Right atrium auricular region (tissue), 2 donors: Measurements from ENCODE around the gene ITGAX. TPM values are rescaled to one million over a fixed set of nuclear protein-coding genes. Genes with fewer than 3 reads are reported as not detected.

Experiments
- DNase-seq: peaks from one replicate; pipeline ENCODE4 v3.0.0-alpha.2; 2019; ENCODE audit warnings: low spot score
- H3K27ac ChIP-seq, 2 donors: fragments of 200-600 bp; sonication (generic); 1 replicate in 1 of 2; 2 replicates in 1 of 2; pipeline ENCODE4 v1.5.1; 2016 to 2019
- H3K27me3 ChIP-seq, 2 donors: fragments of 200-600 bp; sonication (generic); one replicate each; pipeline versions ENCODE4 v1.5.1 to v1.6.0; 2017 to 2019
- H3K36me3 ChIP-seq: fragments of 200-600 bp; sonication (generic); one replicate; pipeline ENCODE4 v1.5.1; 2016
- H3K4me1 ChIP-seq, 2 donors: fragments of 200-600 bp; sonication (generic); one replicate each; pipeline versions ENCODE4 v1.5.1 to v1.6.0; 2017 to 2019
- H3K4me3 ChIP-seq, 2 donors: fragments of 200-600 bp; sonication (generic); 1 replicate in 1 of 2; 2 replicates in 1 of 2; pipeline ENCODE4 v1.5.1; 2017 to 2019; ENCODE audit warnings: mild to moderate bottlenecking in 1 of 2, moderate library complexity in 1 of 2
- H3K9me3 ChIP-seq, 2 donors: fragments of 200-600 bp; sonication (generic); one replicate each; pipeline ENCODE4 v1.5.1; 2019
- CTCF ChIP-seq, 2 donors: fragments of 200-600 bp; sonication (generic); IDR thresholded peaks; one replicate each; pipeline ENCODE4 v1.5.1; 2019; ENCODE audit warnings: antibody characterized with exemption in 2 of 2
- total RNA-seq, 2 donors: library from RNA; depleted of rRNA; stranded (reverse); fragments of >200 nt; gene quantifications; one replicate each; pipeline ENCODE4 v1.1.0, GENCODE V29; 2016

The ITGAX gene
- total RNA-seq, 2 donors from 2014 or later: 0.78 to 2.6 TPM

- Histone ChIP-seq H3K4me1 (no peaks in the 10 kb centered on the region), H3K27me3 (no peaks in the 10 kb centered on the region), H3K9me3 (peaks cover 0 to 6% of the 10 kb centered on the region in 2 donors), H3K27ac (no peak overlapping the region), H3K36me3 (no peaks in the 10 kb centered on the region), H3K4me3 (no peak overlapping the region)
- TF ChIP-seq CTCF (IDR thresholded peaks at IDR 0.05): no peak
- no peak for DNase-seq
Observed at GRCh38 chr16:31375231-31375630, 20.3 kb downstream of the ITGAX start.

GRCh38 chr16:31376705-31377104 lies 21.7 kb downstream of the ITGAX start:
- H3K9me3 ChIP-seq: peaks cover 0 to 6% of the 10 kb centered on the region in 2 donors
- no peaks in the 10 kb centered on the region for H3K27me3 ChIP-seq
- no peak for TF ChIP-seq CTCF (IDR thresholded peaks at IDR 0.05)
- DNase-seq: no peak
- no peaks in the 10 kb centered on the region for H3K4me1 ChIP-seq
- H3K4me3 ChIP-seq: no peak overlapping the region
- H3K27ac ChIP-seq: no peak overlapping the region
- no peaks in the 10 kb centered on the region for H3K36me3 ChIP-seq

GRCh38 chr16:31377210-31377903 lies 22.4 kb downstream of the ITGAX start:
- Histone ChIP-seq H3K9me3 (peaks cover 0 to 6% of the 10 kb centered on the region in 2 donors), H3K27me3 (no peaks in the 10 kb centered on the region), H3K27ac (no peak overlapping the region), H3K4me3 (no peak overlapping the region), H3K4me1 (no peaks in the 10 kb centered on the region), H3K36me3 (no peaks in the 10 kb centered on the region)
- no peak for TF ChIP-seq CTCF (IDR thresholded peaks at IDR 0.05)
- no peak for DNase-seq

- TF ChIP-seq CTCF (IDR thresholded peaks at IDR 0.05): no peak
- H3K4me3 ChIP-seq: no peak overlapping the region
- no peaks in the 10 kb centered on the region for H3K27me3 ChIP-seq
- H3K4me1 ChIP-seq: no peaks in the 10 kb centered on the region
- no peak for DNase-seq
- no peaks in the 10 kb centered on the region for H3K36me3 ChIP-seq
- H3K27ac ChIP-seq: no peak overlapping the region
- H3K9me3 ChIP-seq: peaks cover 0 to 4% of the 10 kb centered on the region in 2 donors
Observed at GRCh38 chr16:31380201-31380600, 25.2 kb downstream of the ITGAX start.

- Histone ChIP-seq H3K9me3 (no peaks in the 10 kb centered on the region), H3K4me3 (no peak overlapping the region), H3K27me3 (no peaks in the 10 kb centered on the region), H3K27ac (no peak overlapping the region), H3K4me1 (no peaks in the 10 kb centered on the region), H3K36me3 (no peaks in the 10 kb centered on the region)
- peak; percentile 56 to 73 for TF ChIP-seq CTCF (IDR thresholded peaks at IDR 0.05)
- DNase-seq: peak; percentile 62
Observed at GRCh38 chr16:31382485-31383161, 27.6 kb downstream of the ITGAX start.
